GM12878 (cell line): ENCODE data around the gene GPR18. TPM values are rescaled to one million over a fixed set of nuclear protein-coding genes. Genes with fewer than 3 reads are reported as not detected.

Experiments
- CBX5 ChIP-seq: sonication (generic); IDR thresholded peaks from 2 replicates; pipeline ENCODE4 v1.6.1; 2016; ENCODE audit warnings: low read depth, moderate library complexity, mild to moderate bottlenecking, inconsistent platforms
- CHD4 ChIP-seq: fragments of 200-600 bp; sonication (generic); IDR thresholded peaks from 2 replicates; pipeline ENCODE4 v1.6.1; 2016; ENCODE audit warnings: mild to moderate bottlenecking
- EGR1 ChIP-seq, 2 experiments: IDR thresholded peaks; 1 replicate in 1 of 2; 2 replicates in 1 of 2; pipeline ENCODE4 v1.6.1; 2011 to 2012; ENCODE audit warnings: low read depth in 2 of 2, low read length in 2 of 2, borderline replicate concordance in 1 of 2, mild to moderate bottlenecking in 1 of 2, moderate library complexity in 1 of 2
- ETV6 ChIP-seq, 2 experiments: fragments of 450-650 bp in 1 of 2; IDR thresholded peaks in 1 of 2; conservative IDR thresholded peaks in 1 of 2; 2 replicates each; pipeline ENCODE4 v1.6.1; 2014; ENCODE audit warnings: antibody characterized with exemption in 1 of 2, borderline replicate concordance in 1 of 2, low read depth in 1 of 2, mild to moderate bottlenecking in 1 of 2, moderate library complexity in 1 of 2
- IRF4 ChIP-seq: IDR thresholded peaks from 2 replicates; pipeline ENCODE4 v1.6.1; 2011; ENCODE audit warnings: low read depth, low read length
- JUNB ChIP-seq: IDR thresholded peaks from 2 replicates; pipeline ENCODE4 v1.6.1; 2016; ENCODE audit warnings: antibody characterized with exemption, mild to moderate bottlenecking
- MEF2B ChIP-seq: fragments of 450-650 bp; IDR thresholded peaks from 2 replicates; pipeline ENCODE4 v1.6.1; 2018; ENCODE audit warnings: mild to moderate bottlenecking, moderate library complexity; ENCODE audit not compliant: partially characterized antibody, poor library complexity, severe bottlenecking
- PAX5 ChIP-seq: IDR thresholded peaks from 2 replicates; pipeline ENCODE4 v1.6.1; 2011; ENCODE audit warnings: low read depth, low read length, borderline replicate concordance
- PAX8 ChIP-seq: fragments of 450-650 bp; IDR thresholded peaks from 2 replicates; pipeline ENCODE4 v1.6.1; 2017; ENCODE audit warnings: mild to moderate bottlenecking, moderate library complexity
- POLR2AphosphoS5 ChIP-seq: IDR thresholded peaks from 2 replicates; pipeline ENCODE4 v1.6.1; 2011; ENCODE audit warnings: mild to moderate bottlenecking, low read length, inconsistent platforms
- RBBP5 ChIP-seq: fragments of 200-600 bp; sonication (generic); conservative IDR thresholded peaks from 2 replicates; pipeline ENCODE4 v1.6.1; 2016
- RFX5 ChIP-seq: IDR thresholded peaks from 2 replicates; pipeline ENCODE4 v1.6.1; 2011; ENCODE audit warnings: low read depth, low read length, improper control_type of control experiment
- SMAD5 ChIP-seq: IDR thresholded peaks from 2 replicates; pipeline ENCODE4 v1.6.1; 2016; ENCODE audit warnings: antibody characterized with exemption, low read depth
- SP1 ChIP-seq: IDR thresholded peaks from one replicate; pipeline ENCODE4 v1.6.1; 2011; ENCODE audit warnings: low read depth, low read length
- SREBF2 ChIP-seq: IDR thresholded peaks from 2 replicates; pipeline ENCODE4 v1.6.1; 2012; ENCODE audit warnings: mild to moderate bottlenecking, low read length
- TBL1XR1 ChIP-seq: IDR thresholded peaks from 2 replicates; pipeline ENCODE4 v1.6.1; 2012; ENCODE audit warnings: low read depth, low read length, improper control_type of control experiment
- ZNF217 ChIP-seq: fragments of 450-650 bp; IDR thresholded peaks from 2 replicates; pipeline ENCODE4 v1.6.1; 2017; ENCODE audit warnings: antibody characterized with exemption, mild to moderate bottlenecking
- polyA plus RNA-seq, 11 experiments: library from polyadenylated mRNA; depleted of rRNA in 4 of 11; unstranded in 6 of 11; stranded (reverse) in 5 of 11; fragments of >200 nt; fragmentation: Nextera tagmentation in 4 of 11; fragmentation: Illumina TruSeq in 1 of 11; extraction: Ambion mirVana in 4 of 11; extraction: Trizol in 1 of 11; gene quantifications; 1 replicate in 1 of 11; 2 replicates in 10 of 11; pipeline versions ENCODE4 v1.2.1 to v1.2.3, GENCODE V29; 2011 to 2016; ENCODE audit warnings: inconsistent platforms in 2 of 11, missing spikeins in 2 of 11, low read depth in 1 of 11
- total RNA-seq, 4 experiments: library from RNA; depleted of rRNA in 3 of 4; stranded (reverse); fragments of >200 nt in 3 of 4; fragmentation: Illumina TruSeq in 1 of 4; extraction: Trizol in 1 of 4; gene quantifications; 2 replicates each; pipeline versions ENCODE4 v1.2.1 to v1.2.3, GENCODE V29; 2013 to 2021
- TF ChIP-seq, protein P1 (sequence below): fragments of 450-650 bp; IDR thresholded peaks from 2 replicates; pipeline ENCODE4 v1.6.1; 2014; ENCODE audit warnings: mild to moderate bottlenecking
- TF ChIP-seq, protein P2 (sequence below): fragments of 150-350 bp; IDR thresholded peaks from 2 replicates; pipeline ENCODE4 v1.6.1; 2016; ENCODE audit warnings: low read depth, low read length
- TF ChIP-seq, protein P3 (sequence below): IDR thresholded peaks from 2 replicates; pipeline ENCODE4 v1.6.1; 2012; ENCODE audit warnings: improper control_type of control experiment, low read depth, low read length; ENCODE audit not compliant: insufficient replicate concordance
- TF ChIP-seq, protein P4 (sequence below): IDR thresholded peaks from 2 replicates; pipeline ENCODE4 v1.6.1; 2012; ENCODE audit warnings: low read depth, low read length, improper control_type of control experiment

The GPR18 gene
- total and polyA plus RNA-seq, 10 of the 15 experiments (the other 5 are each of a cell fraction or from before 2014, with no cell fraction given) = 3.3 to 12.9 (median 5.2) TPM

DNA sequence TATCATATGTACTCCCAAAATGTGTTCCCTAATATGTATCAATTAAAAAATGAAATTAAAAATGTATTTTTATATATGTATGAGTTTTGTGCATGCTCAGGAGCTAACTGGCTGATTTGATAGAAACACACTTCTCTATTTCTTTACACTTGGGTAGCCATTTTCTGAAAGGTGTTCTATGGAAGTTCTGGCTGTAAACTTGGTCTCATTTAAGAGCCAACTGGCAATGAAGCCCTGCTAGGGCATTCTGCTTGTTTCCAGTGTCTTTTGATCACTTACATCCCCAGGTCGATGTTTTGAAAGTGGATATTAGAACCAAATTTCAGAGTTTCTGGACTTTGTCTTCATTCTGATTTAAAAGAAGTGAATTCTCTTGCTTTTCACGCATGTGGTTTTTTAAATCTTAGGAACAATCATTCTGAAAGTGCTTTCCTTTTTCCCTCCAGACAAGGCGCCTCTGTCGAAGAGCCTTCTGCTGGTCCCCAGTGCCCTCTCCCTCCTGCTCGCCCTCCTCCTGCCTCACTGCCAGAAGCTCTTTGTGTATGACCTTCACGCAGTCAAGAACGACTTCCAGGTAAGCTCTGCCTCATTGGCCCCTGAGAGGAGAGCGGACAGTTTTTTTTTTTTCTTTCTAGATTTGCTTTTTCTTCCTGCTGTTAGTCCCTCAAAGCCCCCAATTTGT lies 20.1 kb downstream of the GPR18 start (continued):
- TF ChIP-seq SP1 (no peak), JUNB (peak; percentile 78), ETV6 (conservative IDR thresholded peaks at IDR 0.05 in 1 of 2, IDR thresholded peaks at IDR 0.05 in 1 of 2; ENCODE audit: borderline replicate concordance in 1 of 2, low read depth in 1 of 2) (no peak), PAX8 (no peak), IRF4 (peak; percentile 71; the same call in 1 of the 2 replicates), TBL1XR1 (no peak), PAX5 (no peak), POLR2AphosphoS5 (no peak), CHD4 (no peak), RFX5 (no peak), ZNF217 (no peak), SREBF2 (no peak), RBBP5 (no peak), CBX5 (no peak), EGR1 (IDR thresholded peaks at IDR 0.05; ENCODE audit: borderline replicate concordance in 1 of 2, low read depth in 2 of 2, low read length in 2 of 2) (no peak), MEF2B (peak; percentile 46), SMAD5 (no peak)
- TF ChIP-seq, protein P1, sequence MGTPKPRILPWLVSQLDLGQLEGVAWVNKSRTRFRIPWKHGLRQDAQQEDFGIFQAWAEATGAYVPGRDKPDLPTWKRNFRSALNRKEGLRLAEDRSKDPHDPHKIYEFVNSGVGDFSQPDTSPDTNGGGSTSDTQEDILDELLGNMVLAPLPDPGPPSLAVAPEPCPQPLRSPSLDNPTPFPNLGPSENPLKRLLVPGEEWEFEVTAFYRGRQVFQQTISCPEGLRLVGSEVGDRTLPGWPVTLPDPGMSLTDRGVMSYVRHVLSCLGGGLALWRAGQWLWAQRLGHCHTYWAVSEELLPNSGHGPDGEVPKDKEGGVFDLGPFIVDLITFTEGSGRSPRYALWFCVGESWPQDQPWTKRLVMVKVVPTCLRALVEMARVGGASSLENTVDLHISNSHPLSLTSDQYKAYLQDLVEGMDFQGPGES = no peak
- TF ChIP-seq, protein P2, sequence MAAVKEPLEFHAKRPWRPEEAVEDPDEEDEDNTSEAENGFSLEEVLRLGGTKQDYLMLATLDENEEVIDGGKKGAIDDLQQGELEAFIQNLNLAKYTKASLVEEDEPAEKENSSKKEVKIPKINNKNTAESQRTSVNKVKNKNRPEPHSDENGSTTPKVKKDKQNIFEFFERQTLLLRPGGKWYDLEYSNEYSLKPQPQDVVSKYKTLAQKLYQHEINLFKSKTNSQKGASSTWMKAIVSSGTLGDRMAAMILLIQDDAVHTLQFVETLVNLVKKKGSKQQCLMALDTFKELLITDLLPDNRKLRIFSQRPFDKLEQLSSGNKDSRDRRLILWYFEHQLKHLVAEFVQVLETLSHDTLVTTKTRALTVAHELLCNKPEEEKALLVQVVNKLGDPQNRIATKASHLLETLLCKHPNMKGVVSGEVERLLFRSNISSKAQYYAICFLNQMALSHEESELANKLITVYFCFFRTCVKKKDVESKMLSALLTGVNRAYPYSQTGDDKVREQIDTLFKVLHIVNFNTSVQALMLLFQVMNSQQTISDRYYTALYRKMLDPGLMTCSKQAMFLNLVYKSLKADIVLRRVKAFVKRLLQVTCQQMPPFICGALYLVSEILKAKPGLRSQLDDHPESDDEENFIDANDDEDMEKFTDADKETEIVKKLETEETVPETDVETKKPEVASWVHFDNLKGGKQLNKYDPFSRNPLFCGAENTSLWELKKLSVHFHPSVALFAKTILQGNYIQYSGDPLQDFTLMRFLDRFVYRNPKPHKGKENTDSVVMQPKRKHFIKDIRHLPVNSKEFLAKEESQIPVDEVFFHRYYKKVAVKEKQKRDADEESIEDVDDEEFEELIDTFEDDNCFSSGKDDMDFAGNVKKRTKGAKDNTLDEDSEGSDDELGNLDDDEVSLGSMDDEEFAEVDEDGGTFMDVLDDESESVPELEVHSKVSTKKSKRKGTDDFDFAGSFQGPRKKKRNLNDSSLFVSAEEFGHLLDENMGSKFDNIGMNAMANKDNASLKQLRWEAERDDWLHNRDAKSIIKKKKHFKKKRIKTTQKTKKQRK = no peak
- TF ChIP-seq, protein P3, sequence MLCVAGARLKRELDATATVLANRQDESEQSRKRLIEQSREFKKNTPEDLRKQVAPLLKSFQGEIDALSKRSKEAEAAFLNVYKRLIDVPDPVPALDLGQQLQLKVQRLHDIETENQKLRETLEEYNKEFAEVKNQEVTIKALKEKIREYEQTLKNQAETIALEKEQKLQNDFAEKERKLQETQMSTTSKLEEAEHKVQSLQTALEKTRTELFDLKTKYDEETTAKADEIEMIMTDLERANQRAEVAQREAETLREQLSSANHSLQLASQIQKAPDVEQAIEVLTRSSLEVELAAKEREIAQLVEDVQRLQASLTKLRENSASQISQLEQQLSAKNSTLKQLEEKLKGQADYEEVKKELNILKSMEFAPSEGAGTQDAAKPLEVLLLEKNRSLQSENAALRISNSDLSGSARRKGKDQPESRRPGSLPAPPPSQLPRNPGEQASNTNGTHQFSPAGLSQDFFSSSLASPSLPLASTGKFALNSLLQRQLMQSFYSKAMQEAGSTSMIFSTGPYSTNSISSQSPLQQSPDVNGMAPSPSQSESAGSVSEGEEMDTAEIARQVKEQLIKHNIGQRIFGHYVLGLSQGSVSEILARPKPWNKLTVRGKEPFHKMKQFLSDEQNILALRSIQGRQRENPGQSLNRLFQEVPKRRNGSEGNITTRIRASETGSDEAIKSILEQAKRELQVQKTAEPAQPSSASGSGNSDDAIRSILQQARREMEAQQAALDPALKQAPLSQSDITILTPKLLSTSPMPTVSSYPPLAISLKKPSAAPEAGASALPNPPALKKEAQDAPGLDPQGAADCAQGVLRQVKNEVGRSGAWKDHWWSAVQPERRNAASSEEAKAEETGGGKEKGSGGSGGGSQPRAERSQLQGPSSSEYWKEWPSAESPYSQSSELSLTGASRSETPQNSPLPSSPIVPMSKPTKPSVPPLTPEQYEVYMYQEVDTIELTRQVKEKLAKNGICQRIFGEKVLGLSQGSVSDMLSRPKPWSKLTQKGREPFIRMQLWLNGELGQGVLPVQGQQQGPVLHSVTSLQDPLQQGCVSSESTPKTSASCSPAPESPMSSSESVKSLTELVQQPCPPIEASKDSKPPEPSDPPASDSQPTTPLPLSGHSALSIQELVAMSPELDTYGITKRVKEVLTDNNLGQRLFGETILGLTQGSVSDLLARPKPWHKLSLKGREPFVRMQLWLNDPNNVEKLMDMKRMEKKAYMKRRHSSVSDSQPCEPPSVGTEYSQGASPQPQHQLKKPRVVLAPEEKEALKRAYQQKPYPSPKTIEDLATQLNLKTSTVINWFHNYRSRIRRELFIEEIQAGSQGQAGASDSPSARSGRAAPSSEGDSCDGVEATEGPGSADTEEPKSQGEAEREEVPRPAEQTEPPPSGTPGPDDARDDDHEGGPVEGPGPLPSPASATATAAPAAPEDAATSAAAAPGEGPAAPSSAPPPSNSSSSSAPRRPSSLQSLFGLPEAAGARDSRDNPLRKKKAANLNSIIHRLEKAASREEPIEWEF = no peak
- TF ChIP-seq, protein P4, sequence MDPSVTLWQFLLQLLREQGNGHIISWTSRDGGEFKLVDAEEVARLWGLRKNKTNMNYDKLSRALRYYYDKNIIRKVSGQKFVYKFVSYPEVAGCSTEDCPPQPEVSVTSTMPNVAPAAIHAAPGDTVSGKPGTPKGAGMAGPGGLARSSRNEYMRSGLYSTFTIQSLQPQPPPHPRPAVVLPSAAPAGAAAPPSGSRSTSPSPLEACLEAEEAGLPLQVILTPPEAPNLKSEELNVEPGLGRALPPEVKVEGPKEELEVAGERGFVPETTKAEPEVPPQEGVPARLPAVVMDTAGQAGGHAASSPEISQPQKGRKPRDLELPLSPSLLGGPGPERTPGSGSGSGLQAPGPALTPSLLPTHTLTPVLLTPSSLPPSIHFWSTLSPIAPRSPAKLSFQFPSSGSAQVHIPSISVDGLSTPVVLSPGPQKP = no peak
